Stomach smooth muscle (tissue), 2 donors: ENCODE measurements around the gene SNX1.

Source experiments
- H3K27ac ChIP-seq: one replicate; pipeline ENCODE4 v1.7.0; 2013; ENCODE audit warnings: mild to moderate bottlenecking, low read length, inconsistent platforms
- H3K27me3 ChIP-seq, 2 donors: one replicate each; pipeline ENCODE4 v1.7.0; 2013; ENCODE audit warnings: low read length in 2 of 2; ENCODE audit not compliant: insufficient read depth in 2 of 2, control insufficient read depth in 1 of 2
- H3K36me3 ChIP-seq, 2 donors: one replicate each; pipeline ENCODE4 v1.7.0; 2013; ENCODE audit warnings: low read length in 2 of 2; ENCODE audit not compliant: control insufficient read depth in 2 of 2, insufficient read depth in 2 of 2
- H3K4me1 ChIP-seq: one replicate; pipeline ENCODE4 v1.7.0; 2013; ENCODE audit warnings: low read length; ENCODE audit not compliant: control insufficient read depth, insufficient read depth
- H3K4me3 ChIP-seq, 2 donors: one replicate each; pipeline ENCODE4 v1.7.0; 2013; ENCODE audit warnings: low read length in 2 of 2
- H3K9ac ChIP-seq, 2 donors: one replicate each; pipeline ENCODE4 v1.7.0; 2013; ENCODE audit warnings: low read length in 2 of 2, mild to moderate bottlenecking in 1 of 2
- H3K9me3 ChIP-seq, 2 donors: one replicate each; pipeline ENCODE4 v1.7.0; 2013; ENCODE audit warnings: low read length in 2 of 2; ENCODE audit not compliant: control insufficient read depth in 2 of 2
- donor health status: healthy.
- donor health status: Pancreatic carcinoma.

Gene SNX1

DNA sequence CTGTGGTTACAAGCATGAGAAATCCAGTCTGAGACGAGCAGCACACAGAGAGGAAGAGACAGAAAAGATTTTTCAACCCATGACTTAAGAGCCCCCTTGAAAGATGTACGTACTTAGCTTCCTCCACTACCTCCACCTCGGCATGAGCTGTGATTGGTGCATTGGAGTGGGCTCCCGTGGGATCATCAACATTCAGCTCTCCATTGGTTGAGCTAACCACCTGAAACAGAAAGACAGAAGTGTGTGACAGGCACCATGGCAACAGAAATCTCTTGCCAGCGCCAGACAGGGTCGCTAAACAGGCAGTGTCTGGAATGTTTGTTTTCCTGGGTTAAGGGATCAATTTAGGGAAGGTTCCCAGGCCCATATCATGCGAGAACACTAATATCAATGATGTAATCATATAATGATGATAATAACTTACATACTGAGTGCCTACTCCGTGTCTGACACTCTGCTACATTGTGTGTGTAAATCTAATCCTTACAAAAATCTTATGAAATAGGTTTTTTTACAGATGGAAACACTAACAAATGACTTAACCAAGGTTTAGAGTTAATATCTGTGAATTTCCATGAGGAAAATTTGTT lies 84.5 kb downstream of the SNX1 start:
- Histone ChIP-seq H3K9ac (no peak overlapping the region), H3K36me3 (peaks cover 10 to 15% of the 10 kb centered on the region in 2 donors), H3K27me3 (no peaks in the 10 kb centered on the region), H3K27ac (no peak overlapping the region), H3K9me3 (no peaks in the 10 kb centered on the region), H3K4me1 (no peaks in the 10 kb centered on the region), H3K4me3 (no peak overlapping the region)

DNA sequence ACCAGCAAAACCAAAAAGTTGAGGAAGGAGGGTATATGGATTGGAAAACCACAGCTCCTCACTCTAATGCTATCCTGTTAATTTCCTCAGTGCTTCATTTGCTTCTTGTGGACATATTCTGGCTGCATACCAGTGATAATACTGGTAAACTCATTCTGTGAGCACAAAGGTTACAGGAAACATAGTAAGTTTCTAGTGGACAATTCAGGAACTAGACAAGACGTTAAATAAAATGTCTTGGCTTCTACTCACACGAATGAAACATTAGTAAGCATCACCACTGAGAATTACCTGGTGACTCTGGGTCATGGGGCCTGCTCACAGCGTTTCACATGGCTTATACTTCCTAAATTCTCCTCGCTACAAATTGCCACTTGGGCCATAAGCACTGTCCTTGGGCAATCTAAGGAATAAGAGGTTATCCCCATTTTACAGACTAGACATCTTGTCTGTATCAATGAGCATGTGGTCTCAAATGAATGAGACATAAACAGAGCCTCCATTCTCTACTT lies 87.1 kb downstream of the SNX1 start:
- peaks cover 11 to 15% of the 10 kb centered on the region in 2 donors for H3K36me3 ChIP-seq
- H3K9me3 ChIP-seq: no peaks in the 10 kb centered on the region
- no peak overlapping the region for H3K27ac ChIP-seq
- H3K9ac ChIP-seq: no peak overlapping the region
- no peak overlapping the region for H3K4me3 ChIP-seq
- no peaks in the 10 kb centered on the region for H3K4me1 ChIP-seq
- no peaks in the 10 kb centered on the region for H3K27me3 ChIP-seq

DNA sequence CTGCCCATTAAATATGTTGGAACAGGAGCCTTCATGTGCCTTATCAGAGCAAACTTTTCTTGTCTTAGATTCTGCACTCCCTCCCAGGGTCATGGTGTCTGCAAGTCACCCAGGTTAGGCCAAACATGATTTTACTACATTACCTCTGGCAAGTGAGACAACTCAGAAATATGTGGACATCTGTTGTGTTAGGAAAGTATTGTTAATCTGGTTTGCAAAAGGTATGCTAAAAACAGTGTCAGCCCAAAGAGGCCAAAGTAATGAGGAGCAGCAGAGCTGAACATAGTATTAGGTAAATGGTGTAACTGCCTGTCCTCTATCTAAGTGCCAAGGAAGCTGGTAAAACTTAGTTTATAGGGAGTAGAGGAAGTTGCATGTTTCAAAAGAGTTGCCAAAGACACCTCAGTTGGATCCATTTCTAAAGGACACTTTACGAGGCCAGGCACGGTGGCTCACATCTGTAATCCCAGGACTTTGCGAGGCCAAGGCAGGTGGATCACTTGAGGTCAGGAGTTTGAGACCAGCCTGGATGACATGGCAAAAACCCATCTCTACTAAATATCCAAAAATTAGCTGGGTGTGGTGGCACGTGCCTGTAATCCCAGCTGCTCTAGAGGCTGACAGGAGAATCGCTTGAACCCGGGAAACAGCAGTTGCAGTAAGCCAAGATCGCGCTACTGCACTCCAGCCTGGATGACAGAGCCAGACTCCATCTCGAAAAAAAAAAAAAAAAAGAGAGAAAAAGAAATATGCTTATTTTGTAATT lies 89.5 kb downstream of the SNX1 start:
- Histone ChIP-seq H3K27ac (no peak overlapping the region), H3K4me3 (no peak overlapping the region), H3K36me3 (peaks cover 5 to 7% of the 10 kb centered on the region in 2 donors), H3K9me3 (no peaks in the 10 kb centered on the region), H3K4me1 (no peaks in the 10 kb centered on the region), H3K27me3 (no peaks in the 10 kb centered on the region), H3K9ac (no peak overlapping the region)

GRCh38 chr15:64187396-64188191 lies 91.8 kb downstream of the SNX1 start:
- peaks cover 0 to 7% of the 10 kb centered on the region in 2 donors for H3K36me3 ChIP-seq
- no peak overlapping the region for H3K9ac ChIP-seq
- no peak overlapping the region for H3K4me3 ChIP-seq
- no peaks in the 10 kb centered on the region for H3K4me1 ChIP-seq
- H3K9me3 ChIP-seq: no peaks in the 10 kb centered on the region
- H3K27me3 ChIP-seq: no peaks in the 10 kb centered on the region
- H3K27ac ChIP-seq: no peak overlapping the region
